ENCODE measurements around the gene ARHGEF12.

DNA sequence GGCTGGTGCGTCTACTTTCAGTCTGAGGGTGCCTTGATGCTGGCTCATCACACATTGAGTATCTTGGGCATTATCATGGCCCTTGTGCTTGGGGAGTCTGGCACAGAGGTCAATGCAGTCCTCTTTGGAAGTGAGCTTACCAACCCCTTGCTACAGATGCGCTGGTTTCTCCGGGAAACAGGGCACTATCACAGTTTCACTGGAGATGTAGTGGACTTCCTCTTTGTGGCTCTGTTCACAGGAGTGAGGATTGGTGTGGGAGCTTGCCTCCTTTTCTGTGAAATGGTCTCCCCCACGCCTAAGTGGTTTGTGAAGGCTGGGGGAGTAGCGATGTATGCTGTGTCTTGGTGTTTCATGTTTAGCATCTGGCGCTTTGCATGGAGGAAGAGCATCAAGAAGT, 6.2 kb upstream of the ARHGEF12 start:
- TF ChIP-seq GATA3 (IDR thresholded peaks at IDR 0.05; ENCODE audit: low read depth, low read length) (no peak), GATA2 (IDR thresholded peaks at IDR 0.05; ENCODE audit: low read depth, low read length) (no peak)

Measured in SH-SY5Y (cell line).